22Rv1 (cell line): ENCODE data around the gene MYL9.
A peak's percentile ranks its signal among the peaks of the same experiment; 100 is the strongest.

Experiments used
- H3K27ac ChIP-seq: fragments of 450-650 bp; 2 replicates; pipeline ENCODE4 v1.5.1; 2017
- CTCF ChIP-seq: fragments of 450-650 bp; IDR thresholded peaks from 2 replicates; pipeline ENCODE4 v1.5.1; 2017; ENCODE audit warnings: mild to moderate bottlenecking
- ZFX ChIP-seq: fragments of 450-650 bp; IDR thresholded peaks from 2 replicates; pipeline ENCODE4 v1.6.1; 2017; ENCODE audit warnings: antibody characterized with exemption, borderline replicate concordance

Gene MYL9

GRCh38 chr20:36526521-36527011 is 14.8 kb upstream of the MYL9 start:
- TF ChIP-seq CTCF (no peak), ZFX (no peak)
- H3K27ac ChIP-seq: 0 out of 2 replicates have a peak overlapping the region, but pooled peaks have one; percentile 46

- H3K27ac ChIP-seq: no peak overlapping the region
- TF ChIP-seq CTCF (no peak), ZFX (no peak)
Measured at GRCh38 chr20:36527331-36528125, 13.8 kb upstream of the MYL9 start.

- H3K27ac ChIP-seq: no peak overlapping the region
- TF ChIP-seq CTCF: no peak
- no peak for TF ChIP-seq ZFX
Measured at GRCh38 chr20:36528176-36528874, 13.0 kb upstream of the MYL9 start.

GRCh38 chr20:36528875-36529417 is 12.4 kb upstream of the MYL9 start:
- TF ChIP-seq ZFX: no peak
- no peak for TF ChIP-seq CTCF
- H3K27ac ChIP-seq: no peak overlapping the region

- no peak for TF ChIP-seq CTCF
- no peak for TF ChIP-seq ZFX
- no peak overlapping the region for H3K27ac ChIP-seq
Measured at GRCh38 chr20:36532388-36532787, 8.9 kb upstream of the MYL9 start.

- TF ChIP-seq CTCF: no peak
- no peak for TF ChIP-seq ZFX
- H3K27ac ChIP-seq: no peak overlapping the region
Measured at GRCh38 chr20:36532822-36533221, 8.5 kb upstream of the MYL9 start.
